Right hindlimb (tissue), 1 donor: Measurements from ENCODE around the gene LRFN2.

Source experiments
- DNase-seq: peaks from one replicate; pipeline ENCODE4 v3.0.0-alpha.2; 2018

Gene LRFN2

GRCh38 chr6:40472353-40472752, 114.8 kb downstream of the LRFN2 start:
- DNase-seq, result no peak

GRCh38 chr6:40471243-40471642, 115.9 kb downstream of the LRFN2 start:
- DNase-seq, result no peak

DNA sequence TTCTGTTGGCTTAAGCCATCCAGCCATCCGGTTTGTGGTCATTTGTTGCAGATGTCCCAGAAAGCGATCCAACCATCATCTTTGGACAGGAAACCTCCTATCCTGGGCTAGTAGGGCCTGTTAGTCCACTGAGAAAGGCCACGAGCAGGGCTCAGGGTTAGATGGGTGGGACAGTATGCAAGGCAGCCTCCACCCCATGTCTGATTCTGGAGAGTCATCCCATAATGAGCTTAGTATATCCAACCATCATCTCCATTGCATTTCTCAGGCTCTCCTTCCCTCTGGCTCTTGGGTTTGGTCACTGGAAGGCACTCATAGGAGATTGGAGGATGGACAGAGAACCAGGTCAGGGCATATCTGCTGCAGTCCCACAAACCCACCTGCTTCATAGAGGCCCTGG, 117.8 kb downstream of the LRFN2 start:
- no peak for DNase-seq

DNA sequence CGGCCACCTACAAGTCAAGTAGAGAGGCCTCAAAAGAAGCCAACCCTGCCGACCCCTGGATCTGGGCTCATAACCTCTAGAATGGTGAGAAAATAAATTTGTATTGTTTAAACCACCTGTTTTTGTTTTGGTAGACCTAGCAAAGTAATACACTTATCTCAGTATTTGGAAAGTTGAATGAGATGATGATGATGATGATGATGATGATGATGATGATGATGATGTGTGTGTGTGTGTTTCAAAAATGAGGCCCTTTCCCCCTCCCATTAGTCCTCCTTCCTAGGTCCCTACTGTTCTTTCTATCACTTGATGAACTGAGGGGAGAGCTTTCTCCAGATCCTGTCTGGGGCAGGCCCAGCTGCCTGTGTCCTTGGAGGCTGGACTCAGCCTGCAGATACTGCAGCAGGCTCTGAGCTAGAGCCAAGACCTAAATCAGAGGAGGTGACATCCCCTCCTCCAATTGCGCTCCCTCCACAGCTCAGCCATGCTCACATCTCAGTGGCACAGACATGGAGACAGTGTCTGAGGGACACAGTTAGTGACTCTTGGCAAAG, 120.1 kb downstream of the LRFN2 start:
- DNase-seq, result no peak

DNA sequence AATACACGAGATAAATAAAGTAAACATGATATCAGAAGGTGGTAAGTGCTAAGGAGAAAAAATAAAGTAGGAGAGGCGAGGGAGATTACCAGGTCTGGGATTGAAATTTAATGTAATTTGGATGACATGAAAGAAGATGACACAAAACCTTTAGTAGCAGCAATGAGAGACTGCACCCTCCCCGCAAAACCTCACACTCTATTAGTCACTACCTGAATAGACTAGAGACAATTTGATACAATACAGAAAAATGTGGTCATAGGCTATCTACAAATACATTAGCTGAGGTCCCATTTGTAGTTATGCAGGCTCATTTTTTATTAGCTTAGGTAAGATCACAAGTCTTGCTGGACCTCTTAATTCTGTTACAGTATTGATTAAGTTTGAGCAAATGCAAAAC, 125.5 kb downstream of the LRFN2 start:
- DNase-seq, result no peak

DNA sequence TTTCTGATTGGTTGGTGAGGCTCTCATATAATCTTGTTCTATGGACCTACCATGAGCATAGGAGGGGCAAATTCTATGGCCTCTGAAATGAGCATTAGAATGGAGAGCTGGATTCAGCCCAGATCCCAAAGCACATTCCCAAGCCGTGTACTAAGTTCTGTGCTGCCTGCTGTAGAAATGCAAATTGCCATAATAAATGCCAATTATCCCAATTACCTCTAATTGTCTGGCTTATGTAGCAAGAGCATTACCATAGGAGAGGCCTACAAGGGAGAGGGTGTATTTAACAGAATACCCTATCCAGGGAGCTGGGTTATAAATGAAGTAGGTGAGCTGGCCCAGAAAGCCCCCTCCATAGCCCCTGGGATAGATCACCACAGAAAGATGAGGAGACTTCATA, 126.8 kb downstream of the LRFN2 start:
- DNase-seq, result no peak

DNA sequence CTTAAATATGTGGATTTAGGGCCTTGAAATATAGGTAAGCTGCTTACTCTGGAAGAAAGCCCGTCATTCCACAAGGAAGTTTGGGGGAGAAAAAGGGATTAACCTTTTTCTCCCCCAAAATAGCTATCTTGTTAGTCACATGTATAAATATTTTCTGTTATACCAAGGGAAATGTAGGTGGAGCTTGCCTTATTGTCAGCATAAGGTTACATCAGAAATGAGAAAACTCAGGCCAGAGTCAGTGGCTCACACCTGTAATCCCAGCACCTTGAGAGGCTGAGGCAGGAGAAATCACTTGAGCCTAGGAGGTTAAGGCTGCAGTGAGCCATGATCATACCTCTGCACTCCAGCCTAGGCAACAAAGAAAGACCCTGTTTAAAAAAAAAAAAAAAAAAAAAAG, 129.9 kb downstream of the LRFN2 start:
- DNase-seq, result no peak

- DNase-seq, result no peak
Measured at GRCh38 chr6:40456390-40457013, 130.7 kb downstream of the LRFN2 start.

DNA sequence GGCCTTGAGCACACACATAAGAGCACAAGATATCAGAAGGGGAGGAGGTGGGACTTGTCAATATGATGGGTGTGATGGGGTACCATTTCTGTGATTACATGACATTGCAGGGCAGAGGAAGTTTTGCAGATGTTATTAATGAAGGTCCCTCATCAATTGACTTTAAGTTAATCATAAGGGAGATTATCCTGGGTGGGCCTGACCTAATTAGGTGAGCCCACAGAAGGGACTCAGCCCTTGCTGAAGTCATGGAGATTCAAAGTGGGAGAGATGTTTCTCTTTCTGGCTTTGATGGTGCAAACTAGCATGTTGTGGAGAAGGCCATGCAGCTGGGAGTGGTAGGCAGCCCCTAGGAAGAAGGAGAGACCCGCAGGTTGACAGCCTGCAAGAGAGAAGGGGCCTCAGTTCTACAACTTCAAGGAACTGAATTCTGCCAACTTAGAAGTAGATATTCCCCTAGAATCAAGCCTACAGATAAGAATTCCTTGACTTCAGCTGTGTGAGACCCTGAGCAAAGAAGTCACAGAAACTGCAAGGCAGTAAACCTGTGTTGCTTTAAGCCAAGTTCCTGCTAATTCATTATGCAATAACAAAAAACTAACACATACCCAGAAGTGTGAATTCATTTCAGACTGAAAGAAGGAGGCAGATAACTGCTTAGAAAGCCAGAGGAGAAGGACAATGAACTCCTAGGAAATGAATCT, 131.3 kb downstream of the LRFN2 start:
- no peak for DNase-seq

DNA sequence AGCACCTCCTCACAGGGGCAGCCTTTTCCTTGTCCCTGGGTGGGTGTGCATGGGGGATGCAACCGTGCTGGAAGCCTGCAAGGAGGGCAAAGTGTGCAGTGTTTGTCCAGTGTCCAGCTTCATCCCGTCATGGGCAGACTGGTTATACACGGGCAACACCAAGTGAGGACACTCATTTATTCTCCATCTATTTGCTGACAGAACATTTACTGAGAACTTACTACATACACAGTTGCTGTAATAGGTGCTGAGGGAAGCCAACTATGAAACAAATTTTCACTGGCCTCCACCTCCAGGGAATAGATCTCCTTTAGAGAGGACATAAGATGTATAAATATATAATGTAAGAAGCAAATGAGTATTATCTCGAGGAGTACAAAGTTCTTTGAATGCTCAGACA, 136.7 kb downstream of the LRFN2 start:
- no peak for DNase-seq

GRCh38 chr6:40444811-40445210, 142.4 kb downstream of the LRFN2 start:
- no peak for DNase-seq

DNA sequence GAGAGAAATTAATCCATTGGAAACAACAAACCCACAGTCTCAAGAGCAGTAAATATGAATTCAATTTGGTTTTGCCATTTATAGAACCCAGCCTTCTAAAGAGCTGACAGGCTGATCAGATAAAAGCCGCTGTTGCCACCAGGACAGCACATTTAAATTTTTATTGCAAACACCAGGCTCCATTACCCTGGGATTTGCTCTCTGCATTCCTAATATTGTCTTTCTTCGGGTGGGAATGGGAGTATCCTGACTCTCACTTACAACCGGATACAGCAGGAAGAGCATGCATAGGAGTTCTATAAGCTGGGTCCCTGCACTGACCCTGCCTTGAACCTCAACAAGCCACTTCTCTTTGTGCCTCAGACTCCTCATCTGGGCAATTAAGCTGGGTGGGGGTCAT, 142.9 kb downstream of the LRFN2 start:
- DNase-seq, result no peak

DNA sequence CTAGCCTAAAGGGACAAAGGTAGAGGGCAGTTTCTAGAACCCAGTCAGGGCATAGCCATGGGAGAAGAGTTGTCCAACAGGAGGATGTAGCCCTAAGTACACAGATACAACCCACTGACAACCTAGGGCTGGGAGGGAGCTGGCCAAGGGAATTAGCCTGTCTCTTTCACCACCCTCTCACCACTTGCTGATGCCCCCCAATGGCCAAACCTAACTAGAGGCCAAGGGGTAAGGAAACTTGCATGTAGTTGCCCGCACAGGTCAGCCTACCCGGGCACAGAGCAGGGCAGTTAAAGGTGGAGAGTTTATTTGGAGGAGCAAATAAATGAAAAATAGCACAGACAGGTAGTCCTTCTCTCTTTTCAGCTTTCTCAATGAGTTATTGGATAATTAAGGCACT, 143.3 kb downstream of the LRFN2 start:
- no peak for DNase-seq

GRCh38 chr6:40442591-40442990, 144.6 kb downstream of the LRFN2 start:
- DNase-seq, result no peak

GRCh38 chr6:40441150-40441549, 146.0 kb downstream of the LRFN2 start:
- DNase-seq, result no peak

DNA sequence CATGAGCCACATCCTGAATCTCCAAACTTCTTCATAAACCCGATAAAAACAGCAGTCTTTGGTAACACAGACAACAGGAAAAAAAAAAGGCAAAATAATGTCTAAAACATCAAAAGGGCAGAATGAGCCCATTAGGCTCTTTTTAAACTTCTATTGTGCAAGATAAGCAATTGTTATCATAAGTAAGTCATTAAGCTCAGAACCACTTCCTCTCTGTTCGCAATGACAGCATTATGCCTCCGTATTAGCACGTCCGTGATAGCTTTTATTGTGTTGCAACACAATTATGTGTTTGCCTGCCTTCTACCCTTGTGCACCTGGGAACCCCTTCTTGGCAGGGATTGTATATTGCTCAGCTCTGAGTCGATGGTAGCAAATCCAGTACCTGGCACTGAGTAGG, 147.1 kb downstream of the LRFN2 start:
- DNase-seq, result no peak

DNA sequence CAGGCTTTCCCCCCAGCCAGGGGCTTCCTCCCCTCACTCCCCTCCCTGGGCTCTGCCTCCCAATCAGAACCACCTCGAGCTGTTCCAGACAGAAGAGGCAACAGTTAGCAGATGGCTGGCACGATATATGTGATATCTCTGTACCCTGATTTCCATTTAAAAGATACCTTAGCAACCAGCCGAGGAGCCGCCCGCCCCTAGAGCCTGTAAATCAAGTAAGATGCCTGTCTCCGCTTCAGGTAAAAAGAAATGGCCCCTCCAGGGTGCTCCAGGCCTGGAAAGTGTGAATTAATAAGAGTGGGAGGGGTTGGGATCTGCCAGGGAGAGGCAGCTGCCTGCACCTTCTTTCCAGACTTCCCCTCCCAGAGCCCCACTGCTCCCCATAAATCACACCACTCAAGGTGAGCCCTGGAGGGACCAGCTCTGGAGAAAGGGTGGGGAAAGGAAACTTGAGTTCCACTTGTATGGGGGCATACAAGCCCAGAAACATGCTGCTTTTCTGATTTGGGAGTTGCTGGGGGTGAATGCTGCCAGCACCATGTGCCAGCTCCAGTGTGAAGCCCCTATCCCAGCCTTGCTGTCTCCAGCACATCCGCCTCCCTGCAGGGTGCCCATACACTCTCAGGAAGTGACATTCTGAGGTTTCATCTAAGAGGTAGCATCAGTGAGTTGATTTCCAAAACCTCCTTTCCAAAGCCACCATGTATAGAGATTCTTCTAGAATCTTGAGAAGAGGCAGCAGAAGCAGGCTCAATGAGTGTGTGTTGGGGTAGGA, 148.0 kb downstream of the LRFN2 start:
- no peak for DNase-seq

DNA sequence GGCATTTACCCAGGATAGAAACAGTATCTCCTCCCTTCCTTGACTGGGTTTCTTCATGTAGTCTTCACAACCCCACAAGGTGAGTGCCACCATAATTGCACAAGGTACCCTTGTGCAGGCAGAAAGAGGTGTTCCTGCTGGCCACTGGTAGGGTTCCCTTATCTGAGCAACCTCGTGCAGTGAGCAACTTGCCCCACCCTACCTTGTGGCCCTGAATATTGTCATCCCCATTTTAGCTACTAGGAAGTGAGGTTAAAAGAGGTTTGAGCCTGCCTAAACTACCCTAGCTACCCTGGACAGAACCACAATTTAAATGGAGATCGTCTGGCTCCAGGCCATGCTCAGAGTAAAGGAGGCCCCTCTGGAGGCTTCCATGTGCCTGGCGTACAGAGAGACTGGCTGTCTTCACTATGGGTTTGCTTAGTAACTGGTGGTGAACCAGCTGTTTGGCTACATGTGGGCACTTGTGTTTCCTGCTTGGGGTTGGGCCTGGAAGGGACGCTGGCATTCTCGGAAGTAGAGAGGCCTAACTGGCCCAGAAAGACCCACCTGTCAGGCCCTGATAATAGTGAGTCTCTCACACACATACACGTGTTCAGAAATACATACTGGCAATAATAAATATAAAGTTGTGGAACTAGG, 148.8 kb downstream of the LRFN2 start:
- DNase-seq, result no peak

GRCh38 chr6:40437631-40438030, 149.5 kb downstream of the LRFN2 start:
- no peak for DNase-seq

DNA sequence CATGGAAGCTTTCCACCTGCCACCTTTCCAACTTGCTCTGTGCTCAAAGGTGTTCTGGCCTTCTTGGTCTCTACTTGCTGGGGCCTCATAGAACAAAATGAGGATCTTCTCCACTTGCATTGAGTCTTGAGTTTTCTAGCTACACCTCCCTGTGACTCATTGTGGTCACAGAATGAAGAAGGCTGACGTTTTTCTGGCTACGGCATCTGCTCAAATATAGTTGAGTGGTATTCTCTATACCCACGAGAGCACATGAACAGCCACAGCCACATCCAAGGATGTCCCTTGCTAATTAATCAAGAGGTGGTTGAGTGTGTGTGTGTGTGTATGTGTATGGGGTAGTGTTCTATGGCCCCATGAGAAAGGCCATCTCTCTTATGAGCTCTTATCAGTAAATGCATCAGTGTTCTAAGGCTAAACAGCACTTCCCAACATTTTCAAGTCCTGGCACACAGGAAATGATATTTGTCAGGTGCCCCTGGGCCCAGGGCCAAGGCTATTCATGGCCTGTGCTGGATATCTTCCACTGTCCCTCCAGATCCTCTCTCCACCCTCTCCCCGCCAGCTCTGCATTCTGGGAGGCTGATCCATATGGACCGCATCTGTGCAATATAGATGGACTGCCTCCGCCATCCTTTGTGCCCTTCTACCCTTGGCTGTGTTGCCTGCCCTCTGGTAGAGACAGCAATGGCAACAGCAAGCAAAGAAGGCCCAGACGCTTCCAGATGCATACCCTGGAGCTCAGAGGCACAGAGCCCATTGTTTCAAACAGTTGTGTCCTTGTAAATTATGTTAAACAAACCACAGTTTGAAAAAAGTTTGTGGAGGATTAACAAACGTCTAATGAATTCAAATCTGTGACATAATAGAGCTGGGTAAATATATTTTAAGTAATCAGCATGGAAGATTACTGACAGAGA, 150.2 kb downstream of the LRFN2 start:
- DNase-seq, result no peak

GRCh38 chr6:40432982-40433381, 154.2 kb downstream of the LRFN2 start:
- no peak for DNase-seq

- no peak for DNase-seq
Measured at GRCh38 chr6:40431706-40432105, 155.5 kb downstream of the LRFN2 start.
